Measurements from ENCODE around the gene DNLZ.

DNLZ gene

GRCh38 chr9:136403915-136404800, 40.6 kb upstream of the DNLZ start:
- Histone ChIP-seq H3K4me1 (ENCODE audit: control insufficient read depth, insufficient read depth, low read length, unreplicated experiment) (peaks cover 10% of the 10 kb centered on the region), H3K79me2 (ENCODE audit: control insufficient read depth, insufficient read depth, low read length, unreplicated experiment) (peaks cover 23% of the 10 kb centered on the region), H3K36me3 (ENCODE audit: insufficient read depth, low read length) (no peaks in the 10 kb centered on the region; the same call in 1 of the 2 replicates), H3K27me3 (ENCODE audit: insufficient read depth, low read length) (no peaks in the 10 kb centered on the region), H2AFZ (ENCODE audit: low read length, unreplicated experiment) (no peak overlapping the region), H3K4me3 (ENCODE audit: low read depth, low read length) (no peak overlapping the region), H3K27ac (ENCODE audit: low read depth, low read length) (no peak overlapping the region)

- no peaks in the 10 kb centered on the region; the same call in 1 of the 2 replicates for H3K36me3 ChIP-seq (ENCODE audit: insufficient read depth, low read length)
- H3K79me2 ChIP-seq (ENCODE audit: control insufficient read depth, insufficient read depth, low read length, unreplicated experiment), result peaks cover 23% of the 10 kb centered on the region
- H3K4me1 ChIP-seq (ENCODE audit: control insufficient read depth, insufficient read depth, low read length, unreplicated experiment), result peaks cover 10% of the 10 kb centered on the region
Observed at GRCh38 chr9:136403538-136403914, 40.0 kb upstream of the DNLZ start.

GRCh38 chr9:136402067-136402466, 38.5 kb upstream of the DNLZ start:
- no peak overlapping the region for H2AFZ ChIP-seq (ENCODE audit: low read length, unreplicated experiment)
- H3K27ac ChIP-seq (ENCODE audit: low read depth, low read length), result no peak overlapping the region
- peaks cover under 1% of the 10 kb centered on the region; the same call in 1 of the 2 replicates for H3K36me3 ChIP-seq (ENCODE audit: insufficient read depth, low read length)
- no peak overlapping the region for H3K4me3 ChIP-seq (ENCODE audit: low read depth, low read length)
- peaks cover 25% of the 10 kb centered on the region for H3K79me2 ChIP-seq (ENCODE audit: control insufficient read depth, insufficient read depth, low read length, unreplicated experiment)
- H3K4me1 ChIP-seq (ENCODE audit: control insufficient read depth, insufficient read depth, low read length, unreplicated experiment), result peaks cover 16% of the 10 kb centered on the region
- no peaks in the 10 kb centered on the region for H3K27me3 ChIP-seq (ENCODE audit: insufficient read depth, low read length)

More at GRCh38 chr9:136403538-136403914, 40.0 kb upstream of the DNLZ start:
- Histone ChIP-seq H2AFZ (ENCODE audit: low read length, unreplicated experiment) (no peak overlapping the region), H3K27me3 (ENCODE audit: insufficient read depth, low read length) (no peaks in the 10 kb centered on the region), H3K4me3 (ENCODE audit: low read depth, low read length) (no peak overlapping the region), H3K27ac (ENCODE audit: low read depth, low read length) (no peak overlapping the region)

- Histone ChIP-seq H3K36me3 (ENCODE audit: insufficient read depth, low read length) (peaks cover 8% of the 10 kb centered on the region; the same call in 1 of the 2 replicates), H3K4me3 (ENCODE audit: low read depth, low read length) (no peak overlapping the region), H3K79me2 (ENCODE audit: control insufficient read depth, insufficient read depth, low read length, unreplicated experiment) (peaks cover 25% of the 10 kb centered on the region), H3K4me1 (ENCODE audit: control insufficient read depth, insufficient read depth, low read length, unreplicated experiment) (peaks cover 16% of the 10 kb centered on the region), H3K27ac (ENCODE audit: low read depth, low read length) (no peak overlapping the region; the same call in 1 of the 2 replicates), H2AFZ (ENCODE audit: low read length, unreplicated experiment) (no peak overlapping the region), H3K27me3 (ENCODE audit: insufficient read depth, low read length) (no peaks in the 10 kb centered on the region)
Observed at GRCh38 chr9:136401173-136401922, 37.8 kb upstream of the DNLZ start.

- peaks cover 12% of the 10 kb centered on the region; the same call in 1 of the 2 replicates for H3K36me3 ChIP-seq (ENCODE audit: insufficient read depth, low read length)
- peak within 1 kb of the TSS; percentile 99 for H3K4me3 ChIP-seq (ENCODE audit: low read depth, low read length)
- peaks cover 25% of the 10 kb centered on the region for H3K79me2 ChIP-seq (ENCODE audit: control insufficient read depth, insufficient read depth, low read length, unreplicated experiment)
- H2AFZ ChIP-seq (ENCODE audit: low read length, unreplicated experiment), result peak within 1 kb of the TSS; percentile 21
- H3K27ac ChIP-seq (ENCODE audit: low read depth, low read length), result peak within 1 kb of the TSS; percentile 15; the same call in 1 of the 2 replicates
- no peaks in the 10 kb centered on the region for H3K27me3 ChIP-seq (ENCODE audit: insufficient read depth, low read length)
- peaks cover 16% of the 10 kb centered on the region for H3K4me1 ChIP-seq (ENCODE audit: control insufficient read depth, insufficient read depth, low read length, unreplicated experiment)
Observed at GRCh38 chr9:136400038-136400834, 36.7 kb upstream of the DNLZ start, which contains the start of gene SNAPC4. TSS of gene SNAPC4 (minus strand) at chr9:136400170. CDS start at chr9:136398428, 1,742 bp downstream.

- peaks cover 23% of the 10 kb centered on the region for H3K79me2 ChIP-seq (ENCODE audit: control insufficient read depth, insufficient read depth, low read length, unreplicated experiment)
- peak overlapping the region; percentile 15; the same call in 1 of the 2 replicates for H3K27ac ChIP-seq (ENCODE audit: low read depth, low read length)
- H3K27me3 ChIP-seq (ENCODE audit: insufficient read depth, low read length), result no peaks in the 10 kb centered on the region
- peak overlapping the region; percentile 99 for H3K4me3 ChIP-seq (ENCODE audit: low read depth, low read length)
- H3K36me3 ChIP-seq (ENCODE audit: insufficient read depth, low read length), result peaks cover 14% of the 10 kb centered on the region; the same call in 1 of the 2 replicates
- peak overlapping the region; percentile 21 for H2AFZ ChIP-seq (ENCODE audit: low read length, unreplicated experiment)
- H3K4me1 ChIP-seq (ENCODE audit: control insufficient read depth, insufficient read depth, low read length, unreplicated experiment), result peaks cover 16% of the 10 kb centered on the region
Observed at GRCh38 chr9:136399176-136400037, 35.9 kb upstream of the DNLZ start.

- H3K36me3 ChIP-seq (ENCODE audit: insufficient read depth, low read length), result peaks cover 18% of the 10 kb centered on the region; the same call in 1 of the 2 replicates
- H3K79me2 ChIP-seq (ENCODE audit: control insufficient read depth, insufficient read depth, low read length, unreplicated experiment), result peaks cover 23% of the 10 kb centered on the region
- H3K4me1 ChIP-seq (ENCODE audit: control insufficient read depth, insufficient read depth, low read length, unreplicated experiment), result peaks cover 16% of the 10 kb centered on the region
- no peak overlapping the region for H3K27ac ChIP-seq (ENCODE audit: low read depth, low read length)
- H2AFZ ChIP-seq (ENCODE audit: low read length, unreplicated experiment), result no peak overlapping the region
- no peaks in the 10 kb centered on the region for H3K27me3 ChIP-seq (ENCODE audit: insufficient read depth, low read length)
- peak overlapping the region; percentile 99 for H3K4me3 ChIP-seq (ENCODE audit: low read depth, low read length)
Observed at GRCh38 chr9:136398286-136398685, 34.7 kb upstream of the DNLZ start.

GRCh38 chr9:136397643-136398042, 34.1 kb upstream of the DNLZ start:
- H3K36me3 ChIP-seq (ENCODE audit: insufficient read depth, low read length), result peaks cover 18% of the 10 kb centered on the region; the same call in 1 of the 2 replicates
- H3K27ac ChIP-seq (ENCODE audit: low read depth, low read length), result no peak overlapping the region
- H3K79me2 ChIP-seq (ENCODE audit: control insufficient read depth, insufficient read depth, low read length, unreplicated experiment), result peaks cover 23% of the 10 kb centered on the region

GRCh38 chr9:136396219-136396515, 32.6 kb upstream of the DNLZ start:
- peaks cover 23% of the 10 kb centered on the region for H3K79me2 ChIP-seq (ENCODE audit: control insufficient read depth, insufficient read depth, low read length, unreplicated experiment)

More at GRCh38 chr9:136397643-136398042, 34.1 kb upstream of the DNLZ start:
- Histone ChIP-seq H3K4me3 (ENCODE audit: low read depth, low read length) (no peak overlapping the region), H3K4me1 (ENCODE audit: control insufficient read depth, insufficient read depth, low read length, unreplicated experiment) (peaks cover 22% of the 10 kb centered on the region), H3K27me3 (ENCODE audit: insufficient read depth, low read length) (no peaks in the 10 kb centered on the region), H2AFZ (ENCODE audit: low read length, unreplicated experiment) (no peak overlapping the region)

More at GRCh38 chr9:136396219-136396515, 32.6 kb upstream of the DNLZ start:
- Histone ChIP-seq H2AFZ (ENCODE audit: low read length, unreplicated experiment) (no peak overlapping the region), H3K4me1 (ENCODE audit: control insufficient read depth, insufficient read depth, low read length, unreplicated experiment) (peaks cover 23% of the 10 kb centered on the region), H3K27ac (ENCODE audit: low read depth, low read length) (no peak overlapping the region), H3K4me3 (ENCODE audit: low read depth, low read length) (no peak overlapping the region), H3K27me3 (ENCODE audit: insufficient read depth, low read length) (no peaks in the 10 kb centered on the region), H3K36me3 (ENCODE audit: insufficient read depth, low read length) (peaks cover 18% of the 10 kb centered on the region; the same call in 1 of the 2 replicates)

All from ACC112 (cell line).